WTC11 (cell line): ENCODE data around the gene CTNNA2. TPM values are rescaled to one million over a fixed set of nuclear protein-coding genes. Genes with fewer than 3 reads are reported as not detected.

Experiments used
- ATAC-seq: fragments of 200-7000 bp; cut with Tn5 transposase; 2 replicates; pipeline ENCODE4 v1.10.0; 2021; ENCODE audit warnings: mild to moderate bottlenecking, moderate library complexity
- CTCF ChIA-PET: fragments of 300-600 bp; sonication (Branson Sonifier 250); formaldehyde crosslinking; loops from one replicate; lab custom pipeline; 2021; ENCODE audit warnings: antibody characterized with exemption; lab: Charles Lee
- POLR2A ChIA-PET: fragments of 350-600 bp; sonication (Branson Sonifier 250); formaldehyde crosslinking; loops from one replicate; lab custom pipeline; 2021; ENCODE audit warnings: antibody characterized with exemption; lab: Charles Lee
- DNase-seq: peaks from one replicate; pipeline ENCODE4 v3.0.0; 2021; ENCODE audit warnings: low spot score
- H3K27ac Mint-ChIP-seq: 2 replicates; pipeline ENCODE4 v1.8.0; 2021; ENCODE audit warnings: mixed read lengths
- H3K27me3 Mint-ChIP-seq: 2 replicates; pipeline ENCODE4 v1.8.0; 2021; ENCODE audit warnings: low read depth, mild to moderate bottlenecking, moderate library complexity, mixed read lengths
- H3K36me3 Mint-ChIP-seq: 2 replicates; pipeline ENCODE4 v1.8.0; 2021; ENCODE audit warnings: mixed read lengths
- H3K4me1 Mint-ChIP-seq: 2 replicates; pipeline ENCODE4 v1.8.0; 2022; ENCODE audit warnings: mixed read lengths
- H3K4me3 Mint-ChIP-seq: 2 replicates; pipeline ENCODE4 v1.8.0; 2021; ENCODE audit warnings: mild to moderate bottlenecking, moderate library complexity, mixed read lengths
- H3K9me3 Mint-ChIP-seq: 2 replicates; pipeline ENCODE4 v1.8.0; 2021; ENCODE audit warnings: mixed read lengths
- ARID4B ChIP-seq: sonication (generic); formaldehyde crosslinking; IDR thresholded peaks from 2 replicates; pipeline ENCODE4 v1.8.0; 2023; ENCODE audit warnings: missing genetic modification reagents, mild to moderate bottlenecking, borderline replicate concordance
- ATF6 ChIP-seq: sonication (generic); formaldehyde crosslinking; IDR thresholded peaks from 2 replicates; pipeline ENCODE4 v1.8.1; 2023; ENCODE audit warnings: mild to moderate bottlenecking, missing genetic modification reagents
- E2F5 ChIP-seq: sonication (generic); formaldehyde crosslinking; IDR thresholded peaks from 2 replicates; pipeline ENCODE4 v1.8.1; 2022; ENCODE audit warnings: mild to moderate bottlenecking, moderate library complexity, missing genetic modification reagents
- EMX1 ChIP-seq: fragments of 250-450 bp; sonication (Bioruptor Pico); IDR thresholded peaks from 2 replicates; pipeline ENCODE4 v1.8.0; 2021; ENCODE audit warnings: mild to moderate bottlenecking
- ESRRA ChIP-seq: sonication (generic); formaldehyde crosslinking; IDR thresholded peaks from 2 replicates; pipeline ENCODE4 v1.8.1; 2022; ENCODE audit warnings: mild to moderate bottlenecking, missing genetic modification reagents, borderline replicate concordance
- IRF1 ChIP-seq: sonication (generic); formaldehyde crosslinking; IDR thresholded peaks from 2 replicates; pipeline ENCODE4 v1.8.0; 2023; ENCODE audit warnings: missing genetic modification reagents
- IRF2 ChIP-seq: sonication (generic); formaldehyde crosslinking; IDR thresholded peaks from 2 replicates; pipeline ENCODE4 v1.8.0; 2022; ENCODE audit warnings: low read depth, missing genetic modification reagents, borderline replicate concordance
- MXD4 ChIP-seq: fragments of 250-450 bp; sonication (Bioruptor Pico); IDR thresholded peaks from 2 replicates; pipeline ENCODE4 v1.8.0; 2021; ENCODE audit warnings: mild to moderate bottlenecking, moderate library complexity, borderline replicate concordance
- NFYB ChIP-seq: sonication (generic); formaldehyde crosslinking; conservative IDR thresholded peaks from 2 replicates; pipeline ENCODE4 v1.8.0; 2022; ENCODE audit warnings: low read depth, missing genetic modification reagents
- NR2C2 ChIP-seq: sonication (generic); formaldehyde crosslinking; IDR thresholded peaks from 2 replicates; pipeline ENCODE4 v1.8.0; 2022; ENCODE audit warnings: mild to moderate bottlenecking, missing genetic modification reagents
- PRRX2 ChIP-seq: fragments of 250-450 bp; sonication (Bioruptor Pico); IDR thresholded peaks from 2 replicates; pipeline ENCODE4 v1.8.0; 2021; ENCODE audit warnings: mild to moderate bottlenecking
- SMAD3 ChIP-seq: sonication (generic); formaldehyde crosslinking; IDR thresholded peaks from 2 replicates; pipeline ENCODE4 v1.8.0; 2022; ENCODE audit warnings: missing genetic modification reagents, mild to moderate bottlenecking, borderline replicate concordance
- STAT6 ChIP-seq: sonication (generic); formaldehyde crosslinking; conservative IDR thresholded peaks from 2 replicates; pipeline ENCODE4 v1.8.1; 2023; ENCODE audit warnings: mild to moderate bottlenecking, low read depth, missing genetic modification reagents, moderate library complexity
- TEAD1 ChIP-seq: sonication (generic); formaldehyde crosslinking; IDR thresholded peaks from 2 replicates; pipeline ENCODE4 v1.8.0; 2022; ENCODE audit warnings: mild to moderate bottlenecking, missing genetic modification reagents
- USF2 ChIP-seq: sonication (generic); formaldehyde crosslinking; IDR thresholded peaks from 2 replicates; pipeline ENCODE4 v1.8.1; 2023; ENCODE audit warnings: mild to moderate bottlenecking, missing genetic modification reagents, moderate library complexity
- ZNF219 ChIP-seq: sonication (generic); formaldehyde crosslinking; IDR thresholded peaks from 2 replicates; pipeline ENCODE4 v1.8.0; 2023; ENCODE audit warnings: missing genetic modification reagents, mild to moderate bottlenecking, borderline replicate concordance
- ZNF425 ChIP-seq: fragments of 250-450 bp; sonication (Bioruptor Pico); conservative IDR thresholded peaks from 2 replicates; pipeline ENCODE4 v1.9.0; 2021; ENCODE audit warnings: mild to moderate bottlenecking
- total RNA-seq: library from RNA; stranded (reverse); gene quantifications from 3 replicates; pipeline ENCODE4 v1.2.3, GENCODE V29; 2021

Gene CTNNA2
- total RNA-seq, 1 experiment from 2014 or later: 3.8 TPM

- H3K36me3 Mint-ChIP-seq: no peaks in the 10 kb centered on the region
- no peaks in the 10 kb centered on the region for H3K27me3 Mint-ChIP-seq
- ChIA-PET CTCF (no interaction called here), POLR2A (no interaction called here)
- no peaks in the 10 kb centered on the region for H3K4me1 Mint-ChIP-seq
- H3K9me3 Mint-ChIP-seq: peaks cover 4% of the 10 kb centered on the region; the same call in 1 of the 2 replicates
- DNase-seq: no peak
- no peak overlapping the region for H3K4me3 Mint-ChIP-seq
- no peak for ATAC-seq
- no peak overlapping the region; the same call in 1 of the 2 replicates for H3K27ac Mint-ChIP-seq
- TF ChIP-seq TEAD1 (CRISPR knock-in tag) (no peak), NR2C2 (no peak), ZNF219 (CRISPR knock-in tag) (no peak), ARID4B (CRISPR knock-in tag) (no peak), MXD4 (CRISPR knock-in tag) (no peak), E2F5 (CRISPR knock-in tag) (no peak), SMAD3 (no peak), EMX1 (CRISPR knock-in tag) (no peak), IRF1 (CRISPR knock-in tag) (no peak), USF2 (CRISPR knock-in tag) (no peak)
Observed at GRCh38 chr2:79929624-79930023, 416.8 kb downstream of the CTNNA2 start.

GRCh38 chr2:79935046-79935732, 422.3 kb downstream of the CTNNA2 start:
- CTCF ChIA-PET: no interaction called here
- no peaks in the 10 kb centered on the region for H3K9me3 Mint-ChIP-seq
- no peak for ATAC-seq
- H3K4me3 Mint-ChIP-seq: no peak overlapping the region
- H3K27ac Mint-ChIP-seq: no peak overlapping the region
- H3K4me1 Mint-ChIP-seq: peaks cover 12% of the 10 kb centered on the region
- no peak for DNase-seq
- H3K27me3 Mint-ChIP-seq: no peaks in the 10 kb centered on the region
- no peaks in the 10 kb centered on the region for H3K36me3 Mint-ChIP-seq
- POLR2A ChIA-PET: no interaction called here
- no peak for TF ChIP-seq STAT6 (CRISPR knock-in tag)
- no peak for TF ChIP-seq ATF6 (CRISPR knock-in tag)
- no peak for TF ChIP-seq PRRX2 (CRISPR knock-in tag)
- TF ChIP-seq ESRRA (CRISPR knock-in tag): no peak
- TF ChIP-seq USF2 (CRISPR knock-in tag): no peak
- no peak for TF ChIP-seq TEAD1 (CRISPR knock-in tag)
- no peak for TF ChIP-seq IRF2 (CRISPR knock-in tag)
- TF ChIP-seq ZNF425 (CRISPR knock-in tag): no peak
- no peak for TF ChIP-seq NFYB
